DND-41 (cell line): ENCODE measurements around the gene FOXA1.

Experiments
- CTCF ChIP-seq: IDR thresholded peaks from 2 replicates; pipeline ENCODE4 v1.5.1; 2012; ENCODE audit warnings: borderline replicate concordance, low read length, moderate library complexity, mild to moderate bottlenecking; ENCODE audit not compliant: poor library complexity, severe bottlenecking; ENCODE audit errors: extremely low read depth
- EZH2 ChIP-seq: IDR thresholded peaks from 3 replicates; pipeline ENCODE4 v1.6.1; 2012; ENCODE audit warnings: borderline replicate concordance, low read depth, mild to moderate bottlenecking, moderate library complexity, low read length, inconsistent platforms; ENCODE audit not compliant: severe bottlenecking

- TF ChIP-seq CTCF (no peak), EZH2 (no peak)
Measured at GRCh38 chr14:37596790-37597472, 1.9 kb upstream of the FOXA1 start.
